ENCODE measurements around the gene DENND2D.
A peak's percentile ranks its signal among the peaks of the same experiment; 100 is the strongest.

The DENND2D gene

DNA sequence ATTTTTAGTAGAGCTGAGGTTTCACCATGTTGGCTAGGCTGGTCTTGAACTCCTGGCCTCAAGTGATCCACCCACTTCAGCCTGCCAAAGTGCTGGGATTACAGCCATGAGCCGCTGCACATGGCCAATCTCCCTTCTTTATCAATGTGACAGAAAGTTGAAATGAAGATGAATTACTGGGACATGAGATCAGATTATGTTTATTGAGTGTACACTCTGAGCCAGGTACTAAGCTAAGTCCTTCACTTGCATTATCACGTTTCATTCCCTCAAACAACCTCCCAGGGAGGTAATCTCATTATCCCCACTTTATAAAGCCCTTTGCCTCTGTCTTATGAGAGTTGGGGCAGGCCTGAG lies 20.8 kb upstream of the DENND2D start:
- H3K9me3 ChIP-seq (ENCODE audit: control extremely low read depth in 1 of 5, control insufficient read depth in 4 of 5, insufficient read depth in 2 of 5, low read depth in 1 of 5, low read length in 4 of 5), result no peaks in the 10 kb centered on the region
- 100% methylated on average over 1 of the region's 2 CpGs for WGBS (ENCODE audit: insufficient coverage)
- ChIA-PET CTCF (interaction anchor here (0.7 to 10.6 kb wide), 7 partner anchors 13 to 222 kb away, joined by 3 to 123 read pairs (median 3); partner anchors contain the start of gene DENND2D), POLR2A (no interaction called here)
- H3K27ac ChIP-seq (ENCODE audit: insufficient read depth in 1 of 2, low read depth in 1 of 2, low read length in 2 of 2, poor library complexity in 1 of 2, severe bottlenecking in 2 of 2), result no peak overlapping the region
- peaks cover 30 to 59% (median 48%) of the 10 kb centered on the region in 4 experiments for H3K4me1 ChIP-seq (ENCODE audit: control extremely low read depth in 1 of 4, control insufficient read depth in 4 of 4, insufficient read depth in 4 of 4, low read length in 3 of 4)
- peak overlapping the region in 2 of 7 experiments; percentile 33 to 45 for H3K4me3 ChIP-seq (ENCODE audit: control insufficient read depth in 1 of 7, extremely low read depth in 1 of 7, insufficient read depth in 4 of 7, low read depth in 2 of 7, low read length in 6 of 7)
- H3K36me3 ChIP-seq (ENCODE audit: control insufficient read depth in 4 of 4, insufficient read depth in 4 of 4, low read length in 3 of 4), result no peaks in the 10 kb centered on the region
- DNase-seq, result no peak
- no peaks in the 10 kb centered on the region for H3K27me3 ChIP-seq (replicated peaks in 2 of 5; ENCODE audit: control insufficient read depth in 4 of 5, insufficient read depth in 5 of 5, low read length in 4 of 5)

DNA sequence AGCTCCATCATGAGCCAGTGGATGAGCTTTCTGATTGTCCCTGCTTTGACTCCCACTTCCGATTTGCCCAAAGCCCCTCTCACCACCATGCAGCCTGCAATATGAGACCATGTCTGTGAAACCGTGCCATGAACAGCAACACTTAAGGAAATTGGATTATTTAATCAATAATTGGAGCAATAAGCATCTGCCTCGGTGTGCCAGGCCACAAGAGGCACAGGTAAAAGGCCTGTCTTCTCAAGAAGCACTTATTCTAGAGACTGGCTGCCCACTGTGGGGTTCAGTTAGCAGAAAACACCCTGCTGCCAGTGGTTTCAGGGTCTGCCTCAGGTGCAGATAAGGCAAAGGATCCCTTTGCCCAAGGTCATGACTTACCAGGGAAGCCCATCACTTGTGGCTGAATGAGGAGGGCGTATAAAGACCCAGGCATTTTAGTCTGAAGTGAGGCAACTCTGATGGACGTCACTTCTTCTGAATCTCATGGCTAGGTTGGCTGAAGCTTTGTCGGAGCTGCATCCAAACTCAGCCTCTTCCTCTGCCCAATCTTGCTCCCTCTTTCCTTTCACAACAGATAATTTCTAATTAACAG lies 19.9 kb upstream of the DENND2D start:
- CTCF ChIA-PET, result interaction anchor here (0.6 to 10.6 kb wide), 6 partner anchors 10 to 266 kb away, joined by 3 to 123 read pairs (median 3); partner anchors contain the start of gene DENND2D
- H3K36me3 ChIP-seq (ENCODE audit: control insufficient read depth in 4 of 4, insufficient read depth in 4 of 4, low read length in 3 of 4), result no peaks in the 10 kb centered on the region
- DNase-seq, result no peak
- peaks cover 38 to 67% (median 56%) of the 10 kb centered on the region in 4 experiments for H3K4me1 ChIP-seq (ENCODE audit: control extremely low read depth in 1 of 4, control insufficient read depth in 4 of 4, insufficient read depth in 4 of 4, low read length in 3 of 4)
- no peaks in the 10 kb centered on the region for H3K27me3 ChIP-seq (replicated peaks in 2 of 5; ENCODE audit: control insufficient read depth in 4 of 5, insufficient read depth in 5 of 5, low read length in 4 of 5)
- H3K9me3 ChIP-seq (ENCODE audit: control extremely low read depth in 1 of 5, control insufficient read depth in 4 of 5, insufficient read depth in 2 of 5, low read depth in 1 of 5, low read length in 4 of 5), result no peaks in the 10 kb centered on the region
- H3K27ac ChIP-seq (ENCODE audit: insufficient read depth in 1 of 2, low read depth in 1 of 2, low read length in 2 of 2, poor library complexity in 1 of 2, severe bottlenecking in 2 of 2), result no peak overlapping the region
- WGBS (ENCODE audit: insufficient coverage), result 100% methylated on average over 4 of the region's 6 CpGs
- POLR2A ChIA-PET, result no interaction called here
- no peak overlapping the region for H3K4me3 ChIP-seq (ENCODE audit: control insufficient read depth in 1 of 7, extremely low read depth in 1 of 7, insufficient read depth in 4 of 7, low read depth in 2 of 7, low read length in 6 of 7)

DNA sequence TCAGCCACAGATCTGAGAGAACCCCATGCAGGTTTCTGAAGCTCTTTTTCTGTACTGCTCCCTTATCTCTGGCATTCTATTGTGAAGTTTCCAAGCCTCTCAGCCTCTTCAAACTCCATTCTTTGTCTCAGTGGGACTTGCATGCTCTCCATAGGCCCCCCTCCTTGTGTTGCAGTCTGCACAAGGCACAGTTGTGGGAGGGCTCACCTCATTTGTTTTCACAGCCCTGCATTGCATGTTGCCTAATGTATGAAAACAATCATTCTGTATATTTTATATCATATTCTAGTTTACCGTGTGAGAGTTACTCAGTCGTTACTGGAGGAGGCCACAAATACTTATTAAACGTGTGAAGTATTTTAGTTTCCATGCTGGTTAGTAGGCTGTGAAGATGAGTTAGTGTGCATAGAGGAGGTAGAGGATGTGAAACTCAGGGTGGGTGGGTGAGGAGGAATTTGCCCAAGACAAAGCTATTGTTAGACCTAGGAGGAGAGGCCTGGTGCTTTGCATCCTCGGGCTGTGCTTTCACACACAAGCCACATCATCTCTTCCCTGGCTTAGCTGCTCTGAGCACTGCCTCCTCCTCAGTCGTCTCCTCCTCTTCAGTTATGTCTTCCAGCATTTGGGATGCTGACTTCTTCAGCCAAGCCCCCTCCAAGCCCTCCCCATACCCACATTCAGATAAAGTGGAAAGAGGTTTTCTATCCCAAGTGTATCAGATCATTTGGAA lies 19.3 kb upstream of the DENND2D start:
- H3K4me1 ChIP-seq (ENCODE audit: control extremely low read depth in 1 of 4, control insufficient read depth in 4 of 4, insufficient read depth in 4 of 4, low read length in 3 of 4), result peaks cover 45 to 74% (median 61%) of the 10 kb centered on the region in 4 experiments
- WGBS (ENCODE audit: insufficient coverage), result 90% methylated on average over 2 of the region's 5 CpGs
- no peak overlapping the region for H3K27ac ChIP-seq (ENCODE audit: insufficient read depth in 1 of 2, low read depth in 1 of 2, low read length in 2 of 2, poor library complexity in 1 of 2, severe bottlenecking in 2 of 2)
- no peak overlapping the region for H3K4me3 ChIP-seq (ENCODE audit: control insufficient read depth in 1 of 7, extremely low read depth in 1 of 7, insufficient read depth in 4 of 7, low read depth in 2 of 7, low read length in 6 of 7)
- ChIA-PET CTCF (interaction anchor here (1.2 to 10.6 kb wide), 4 partner anchors 12 to 203 kb away, joined by 3 to 123 read pairs (median 10); partner anchors contain the start of gene DENND2D), POLR2A (no interaction called here)
- no peaks in the 10 kb centered on the region for H3K36me3 ChIP-seq (ENCODE audit: control insufficient read depth in 4 of 4, insufficient read depth in 4 of 4, low read length in 3 of 4)
- no peaks in the 10 kb centered on the region for H3K9me3 ChIP-seq (ENCODE audit: control extremely low read depth in 1 of 5, control insufficient read depth in 4 of 5, insufficient read depth in 2 of 5, low read depth in 1 of 5, low read length in 4 of 5)
- no peaks in the 10 kb centered on the region for H3K27me3 ChIP-seq (replicated peaks in 2 of 5; ENCODE audit: control insufficient read depth in 4 of 5, insufficient read depth in 5 of 5, low read length in 4 of 5)
- DNase-seq, result no peak

DNA sequence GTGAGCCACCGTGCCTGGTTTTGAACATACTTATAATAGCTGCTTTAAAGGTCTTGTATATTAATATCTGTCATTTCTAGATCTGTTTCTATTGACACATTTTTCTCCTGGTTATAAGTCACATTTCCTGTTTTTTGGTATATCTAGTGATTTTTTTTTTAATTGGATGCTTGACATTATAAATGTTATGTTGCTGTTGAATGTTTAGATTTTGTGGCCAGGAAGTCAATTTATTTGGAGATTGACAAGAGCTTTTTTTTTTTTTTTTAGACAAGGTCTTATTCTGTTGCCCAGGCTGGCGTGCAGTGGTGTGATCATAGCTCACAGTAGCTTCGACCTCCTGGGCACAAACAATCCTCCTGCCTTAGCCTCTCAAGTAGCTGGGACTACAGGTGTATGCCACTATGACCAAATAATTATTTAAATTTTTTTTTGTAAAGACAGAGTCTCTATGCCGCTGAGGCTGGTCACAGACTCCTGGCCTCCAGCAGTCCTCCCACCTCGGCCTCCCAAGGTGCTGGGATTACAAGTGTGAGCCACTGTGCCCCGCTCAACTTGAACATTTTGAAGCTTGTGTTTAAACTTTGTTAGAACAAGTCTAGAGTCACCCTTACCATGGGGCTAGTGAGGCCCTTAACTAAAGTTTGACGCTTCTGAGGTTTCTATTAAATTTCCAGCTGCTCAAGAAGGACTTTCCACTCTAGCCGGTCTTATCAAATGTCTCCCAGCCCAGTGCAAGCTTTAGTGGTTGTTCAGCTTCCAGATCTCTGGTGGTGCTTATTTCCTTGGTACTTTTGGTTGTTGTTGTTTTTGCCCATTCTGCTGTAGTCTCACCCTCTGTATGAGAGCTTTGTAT lies 18.5 kb upstream of the DENND2D start:
- Histone ChIP-seq H3K9me3 (ENCODE audit: control extremely low read depth in 1 of 5, control insufficient read depth in 4 of 5, insufficient read depth in 2 of 5, low read depth in 1 of 5, low read length in 4 of 5) (no peaks in the 10 kb centered on the region), H3K4me1 (ENCODE audit: control extremely low read depth in 1 of 4, control insufficient read depth in 4 of 4, insufficient read depth in 4 of 4, low read length in 3 of 4) (peaks cover 48 to 82% (median 65%) of the 10 kb centered on the region in 4 experiments), H3K27me3 (replicated peaks in 2 of 5; ENCODE audit: control insufficient read depth in 4 of 5, insufficient read depth in 5 of 5, low read length in 4 of 5) (no peaks in the 10 kb centered on the region), H3K4me3 (ENCODE audit: control insufficient read depth in 1 of 7, extremely low read depth in 1 of 7, insufficient read depth in 4 of 7, low read depth in 2 of 7, low read length in 6 of 7) (no peak overlapping the region), H3K27ac (ENCODE audit: insufficient read depth in 1 of 2, low read depth in 1 of 2, low read length in 2 of 2, poor library complexity in 1 of 2, severe bottlenecking in 2 of 2) (no peak overlapping the region), H3K36me3 (ENCODE audit: control insufficient read depth in 4 of 4, insufficient read depth in 4 of 4, low read length in 3 of 4) (no peaks in the 10 kb centered on the region)
- CTCF ChIA-PET, result interaction anchor here (1.2 to 10.6 kb wide), 5 partner anchors 11 to 204 kb away, joined by 3 to 123 read pairs (median 5); partner anchors contain the start of gene DENND2D
- no peak for DNase-seq
- POLR2A ChIA-PET, result no interaction called here
- WGBS (ENCODE audit: insufficient coverage), result 94% methylated on average over 4 of the region's 8 CpGs

DNA sequence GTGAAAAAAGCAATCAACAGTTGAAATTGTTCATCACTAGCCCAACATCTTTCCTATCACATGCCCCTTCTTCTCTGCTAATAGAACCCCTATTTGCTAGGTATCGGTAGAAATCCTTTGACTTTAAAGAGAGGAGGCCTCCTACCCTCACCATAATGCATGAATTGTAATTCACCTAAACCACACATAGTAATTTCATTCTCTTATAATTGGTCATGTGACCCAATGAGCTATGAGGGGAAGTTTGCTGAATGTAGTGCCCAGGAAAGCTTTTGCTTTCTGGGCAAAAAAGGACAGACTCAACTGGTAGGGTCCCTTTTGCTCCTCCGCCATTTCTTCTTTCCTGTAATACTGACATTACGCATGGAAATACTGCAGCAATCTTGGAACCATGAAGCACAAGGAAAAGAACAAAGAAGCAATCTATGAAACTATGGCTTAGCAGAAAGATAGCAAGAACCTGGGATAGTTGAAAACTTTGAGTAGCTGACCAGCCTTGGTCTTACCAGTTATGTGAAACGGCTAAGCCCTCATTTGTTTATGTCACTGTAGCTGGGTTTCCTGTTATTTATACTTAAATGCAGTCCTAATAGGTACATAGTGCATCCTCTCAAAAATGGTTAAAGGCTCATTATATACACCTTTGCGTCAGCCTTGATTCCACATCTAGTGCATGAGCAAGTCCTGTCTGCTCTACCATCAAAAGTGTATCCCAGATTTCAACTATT lies 16.9 kb upstream of the DENND2D start:
- 97% methylated on average over 3 of the region's 5 CpGs for WGBS (ENCODE audit: insufficient coverage)
- DNase-seq, result no peak
- Histone ChIP-seq H3K27me3 (replicated peaks in 2 of 5; ENCODE audit: control insufficient read depth in 4 of 5, insufficient read depth in 5 of 5, low read length in 4 of 5) (no peaks in the 10 kb centered on the region), H3K4me3 (ENCODE audit: control insufficient read depth in 1 of 7, extremely low read depth in 1 of 7, insufficient read depth in 4 of 7, low read depth in 2 of 7, low read length in 6 of 7) (no peak overlapping the region), H3K36me3 (ENCODE audit: control insufficient read depth in 4 of 4, insufficient read depth in 4 of 4, low read length in 3 of 4) (no peaks in the 10 kb centered on the region), H3K27ac (ENCODE audit: insufficient read depth in 1 of 2, low read depth in 1 of 2, low read length in 2 of 2, poor library complexity in 1 of 2, severe bottlenecking in 2 of 2) (no peak overlapping the region), H3K9me3 (ENCODE audit: control extremely low read depth in 1 of 5, control insufficient read depth in 4 of 5, insufficient read depth in 2 of 5, low read depth in 1 of 5, low read length in 4 of 5) (peaks cover 0 to 5% (median 0%) of the 10 kb centered on the region in 5 experiments), H3K4me1 (ENCODE audit: control extremely low read depth in 1 of 4, control insufficient read depth in 4 of 4, insufficient read depth in 4 of 4, low read length in 3 of 4) (peaks cover 40 to 88% (median 63%) of the 10 kb centered on the region in 4 experiments)
- POLR2A ChIA-PET, result no interaction called here
- CTCF ChIA-PET, result interaction anchor here (1.0 to 10.6 kb wide), 5 partner anchors 10 to 190 kb away, joined by 3 to 123 read pairs (median 5); partner anchors contain the start of gene DENND2D

DNA sequence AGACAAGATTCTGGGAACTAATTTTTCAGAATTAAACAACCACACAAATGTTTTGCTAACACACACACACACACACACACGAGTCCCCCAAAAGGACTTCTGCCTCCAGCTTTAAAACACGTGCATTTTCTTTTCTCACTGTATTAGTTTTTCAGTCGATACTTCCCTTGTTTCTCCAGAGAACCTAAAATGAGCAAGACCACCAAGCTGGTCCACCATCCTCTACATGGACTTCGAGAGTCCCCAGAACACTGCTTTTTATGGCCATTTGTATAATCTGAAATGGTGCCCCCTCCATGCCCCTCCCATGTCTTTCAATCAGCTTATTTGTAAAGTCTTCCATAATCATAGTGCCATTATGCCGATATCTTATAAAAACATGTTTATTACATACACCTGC lies 16.3 kb upstream of the DENND2D start:
- Histone ChIP-seq H3K4me3 (ENCODE audit: control insufficient read depth in 1 of 7, extremely low read depth in 1 of 7, insufficient read depth in 4 of 7, low read depth in 2 of 7, low read length in 6 of 7) (no peak overlapping the region), H3K4me1 (ENCODE audit: control extremely low read depth in 1 of 4, control insufficient read depth in 4 of 4, insufficient read depth in 4 of 4, low read length in 3 of 4) (peaks cover 35 to 82% (median 57%) of the 10 kb centered on the region in 4 experiments), H3K9me3 (ENCODE audit: control extremely low read depth in 1 of 5, control insufficient read depth in 4 of 5, insufficient read depth in 2 of 5, low read depth in 1 of 5, low read length in 4 of 5) (peaks cover 0 to 5% (median 0%) of the 10 kb centered on the region in 5 experiments), H3K27me3 (replicated peaks in 2 of 5; ENCODE audit: control insufficient read depth in 4 of 5, insufficient read depth in 5 of 5, low read length in 4 of 5) (no peaks in the 10 kb centered on the region), H3K36me3 (ENCODE audit: control insufficient read depth in 4 of 4, insufficient read depth in 4 of 4, low read length in 3 of 4) (no peaks in the 10 kb centered on the region), H3K27ac (ENCODE audit: insufficient read depth in 1 of 2, low read depth in 1 of 2, low read length in 2 of 2, poor library complexity in 1 of 2, severe bottlenecking in 2 of 2) (no peak overlapping the region)
- peak in 1 of 3 donors; percentile 43 for DNase-seq
- ChIA-PET CTCF (interaction anchor here (1.0 to 10.6 kb wide), 4 partner anchors 9 to 187 kb away, joined by 3 to 123 read pairs (median 4); partner anchors contain the start of gene DENND2D), POLR2A (interaction anchor here (1.1 kb wide), 1 partner anchor 13 kb away, joined by 5 read pairs; no protein-coding TSS in a partner anchor)
- 65% methylated on average over 4 of the region's 5 CpGs for WGBS (ENCODE audit: insufficient coverage)
